GM12878 (cell line): ENCODE measurements around the gene SLC28A1. TPM values are rescaled to one million over a fixed set of nuclear protein-coding genes. Genes with fewer than 3 reads are reported as not detected.
A peak's percentile ranks its signal among the peaks of the same experiment; 100 is the strongest.

Experiments used
- FOXK2 ChIP-seq: fragments of 450-650 bp; IDR thresholded peaks from 2 replicates; pipeline ENCODE4 v1.6.1; 2017; ENCODE audit warnings: mild to moderate bottlenecking, moderate library complexity
- IKZF2 ChIP-seq, 2 experiments: fragments of 450-650 bp; IDR thresholded peaks; 2 replicates each; pipeline ENCODE4 v1.6.1; 2017; ENCODE audit warnings: mild to moderate bottlenecking in 2 of 2, moderate library complexity in 2 of 2
- NFIC ChIP-seq: IDR thresholded peaks from 2 replicates; pipeline ENCODE4 v1.6.1; 2012; ENCODE audit warnings: low read depth, mild to moderate bottlenecking, inconsistent platforms, low read length, moderate library complexity
- NFYA ChIP-seq: IDR thresholded peaks from 2 replicates; pipeline ENCODE4 v1.6.1; 2011; ENCODE audit warnings: low read depth, mild to moderate bottlenecking, low read length, improper control_type of control experiment, borderline replicate concordance
- NRF1 ChIP-seq: conservative IDR thresholded peaks from 2 replicates; pipeline ENCODE4 v1.6.1; 2011; ENCODE audit warnings: mild to moderate bottlenecking, low read depth, low read length, improper control_type of control experiment
- polyA plus RNA-seq, 11 experiments: library from polyadenylated mRNA; depleted of rRNA in 4 of 11; unstranded in 6 of 11; stranded (reverse) in 5 of 11; fragments of >200 nt; fragmentation: Nextera tagmentation in 4 of 11; fragmentation: Illumina TruSeq in 1 of 11; extraction: Ambion mirVana in 4 of 11; extraction: Trizol in 1 of 11; gene quantifications; 1 replicate in 1 of 11; 2 replicates in 10 of 11; pipeline versions ENCODE4 v1.2.1 to v1.2.3, GENCODE V29; 2011 to 2016; ENCODE audit warnings: inconsistent platforms in 2 of 11, missing spikeins in 2 of 11, low read depth in 1 of 11
- total RNA-seq, 4 experiments: library from RNA; depleted of rRNA in 3 of 4; stranded (reverse); fragments of >200 nt in 3 of 4; fragmentation: Illumina TruSeq in 1 of 4; extraction: Trizol in 1 of 4; gene quantifications; 2 replicates each; pipeline versions ENCODE4 v1.2.1 to v1.2.3, GENCODE V29; 2013 to 2021
- TF ChIP-seq, protein P1 (sequence below): fragments of 450-650 bp; IDR thresholded peaks from 2 replicates; pipeline ENCODE4 v1.6.1; 2017; ENCODE audit warnings: borderline replicate concordance
- TF ChIP-seq, protein P2 (sequence below): fragments of 450-650 bp; formaldehyde crosslinking; IDR thresholded peaks from 2 replicates; pipeline ENCODE4 v1.4.0; 2022; ENCODE audit warnings: mild to moderate bottlenecking, moderate library complexity

SLC28A1 gene
- total and polyA plus RNA-seq, 10 of the 15 experiments (the other 5 are each of a cell fraction or from before 2014, with no cell fraction given) = not detected

DNA sequence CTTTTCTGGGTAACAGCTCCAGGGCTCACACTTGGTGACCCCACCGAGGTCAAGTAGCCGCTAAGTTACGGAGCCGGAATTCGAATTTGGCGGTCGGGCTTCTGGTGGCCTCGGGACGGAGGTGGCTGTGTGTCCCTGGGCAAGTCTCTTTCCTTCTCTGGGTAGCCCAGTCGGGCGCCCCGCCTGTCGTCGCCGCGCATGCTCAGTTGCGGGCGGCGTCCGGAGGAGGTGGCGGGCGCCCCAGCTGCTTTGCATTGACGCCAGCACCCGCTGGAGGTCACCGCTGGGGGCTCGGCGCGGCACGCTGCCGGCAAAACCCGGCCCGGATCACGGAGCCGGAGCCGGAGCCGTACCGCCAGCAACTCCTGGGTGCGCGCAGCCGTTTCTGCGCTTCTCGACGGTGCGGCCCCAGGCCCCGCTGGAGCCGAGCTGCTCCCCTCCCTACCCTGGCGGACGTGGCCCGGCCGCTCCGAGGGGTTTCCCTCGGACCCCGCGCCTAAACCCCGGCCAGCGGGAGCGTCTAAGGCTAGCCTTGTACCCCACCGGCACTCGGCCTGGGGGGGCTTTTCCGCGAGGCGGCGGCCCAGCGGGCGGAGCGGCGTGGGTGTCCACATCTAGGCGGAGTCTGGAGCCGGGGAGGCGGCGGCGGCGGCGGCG, 96.7 kb downstream of the SLC28A1 start (continued):
- TF ChIP-seq FOXK2 (no peak), NFIC (no peak), IKZF2 (IDR thresholded peaks at IDR 0.05) (peak in 1 of 2 experiments; percentile 23; a peak in 2 of 4 replicates), NRF1 (peak; percentile 60), NFYA (no peak)
- TF ChIP-seq, protein P1, sequence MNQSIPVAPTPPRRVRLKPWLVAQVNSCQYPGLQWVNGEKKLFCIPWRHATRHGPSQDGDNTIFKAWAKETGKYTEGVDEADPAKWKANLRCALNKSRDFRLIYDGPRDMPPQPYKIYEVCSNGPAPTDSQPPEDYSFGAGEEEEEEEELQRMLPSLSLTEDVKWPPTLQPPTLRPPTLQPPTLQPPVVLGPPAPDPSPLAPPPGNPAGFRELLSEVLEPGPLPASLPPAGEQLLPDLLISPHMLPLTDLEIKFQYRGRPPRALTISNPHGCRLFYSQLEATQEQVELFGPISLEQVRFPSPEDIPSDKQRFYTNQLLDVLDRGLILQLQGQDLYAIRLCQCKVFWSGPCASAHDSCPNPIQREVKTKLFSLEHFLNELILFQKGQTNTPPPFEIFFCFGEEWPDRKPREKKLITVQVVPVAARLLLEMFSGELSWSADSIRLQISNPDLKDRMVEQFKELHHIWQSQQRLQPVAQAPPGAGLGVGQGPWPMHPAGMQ = no peak
- TF ChIP-seq, protein P2, sequence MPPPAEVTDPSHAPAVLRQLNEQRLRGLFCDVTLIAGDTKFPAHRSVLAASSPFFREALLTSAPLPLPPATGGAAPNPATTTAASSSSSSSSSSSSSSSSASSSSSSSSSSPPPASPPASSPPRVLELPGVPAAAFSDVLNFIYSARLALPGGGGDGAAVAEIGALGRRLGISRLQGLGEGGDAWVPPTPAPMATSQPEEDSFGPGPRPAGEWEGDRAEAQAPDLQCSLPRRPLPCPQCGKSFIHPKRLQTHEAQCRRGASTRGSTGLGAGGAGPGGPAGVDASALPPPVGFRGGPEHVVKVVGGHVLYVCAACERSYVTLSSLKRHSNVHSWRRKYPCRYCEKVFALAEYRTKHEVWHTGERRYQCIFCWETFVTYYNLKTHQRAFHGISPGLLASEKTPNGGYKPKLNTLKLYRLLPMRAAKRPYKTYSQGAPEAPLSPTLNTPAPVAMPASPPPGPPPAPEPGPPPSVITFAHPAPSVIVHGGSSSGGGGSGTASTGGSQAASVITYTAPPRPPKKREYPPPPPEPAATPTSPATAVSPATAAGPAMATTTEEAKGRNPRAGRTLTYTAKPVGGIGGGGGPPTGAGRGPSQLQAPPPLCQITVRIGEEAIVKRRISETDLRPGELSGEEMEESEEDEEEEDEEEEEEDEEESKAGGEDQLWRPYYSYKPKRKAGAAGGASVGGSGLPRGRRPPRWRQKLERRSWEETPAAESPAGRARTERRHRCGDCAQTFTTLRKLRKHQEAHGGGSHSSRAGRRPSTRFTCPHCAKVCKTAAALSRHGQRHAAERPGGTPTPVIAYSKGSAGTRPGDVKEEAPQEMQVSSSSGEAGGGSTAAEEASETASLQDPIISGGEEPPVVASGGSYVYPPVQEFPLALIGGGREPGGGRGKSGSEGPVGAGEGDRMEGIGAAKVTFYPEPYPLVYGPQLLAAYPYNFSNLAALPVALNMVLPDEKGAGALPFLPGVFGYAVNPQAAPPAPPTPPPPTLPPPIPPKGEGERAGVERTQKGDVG (CRISPR knock-in tag) = peak; percentile 67; the same call in 1 of the 2 replicates
